H1 (cell line): Measurements from ENCODE around the gene ASTL. TPM values are rescaled to one million over a fixed set of nuclear protein-coding genes. Genes with fewer than 3 reads are reported as not detected.

ENCODE experiments used
- CEBPB ChIP-seq: IDR thresholded peaks from 2 replicates; pipeline ENCODE4 v1.6.1; 2012; ENCODE audit warnings: low read depth, low read length
- polyA plus RNA-seq, 7 experiments: library from polyadenylated mRNA; depleted of rRNA in 3 of 7; stranded (reverse) in 5 of 7; unstranded in 2 of 7; fragments of >200 nt in 5 of 7; fragments of 200-250 nt in 2 of 7; gene quantifications; 1 replicate in 5 of 7; 2 replicates in 1 of 7; 4 replicates in 1 of 7; pipeline versions ENCODE4 v1.2.1 to v1.2.3, GENCODE V29; 2011 to 2013; ENCODE audit warnings: missing spikeins in 2 of 7, mixed read lengths in 2 of 7
- total RNA-seq: library from RNA; stranded (reverse); fragmentation: NEBNext Ultra II Directional; extraction: Animal tissue kit (Norgen Biotek cat#: 25700); gene quantifications from 2 replicates; pipeline ENCODE4 v1.2.1, GENCODE V29; 2021

The ASTL gene
- total and polyA plus RNA-seq, 2 of the 8 experiments (the other 6 are each of a cell fraction or from before 2014, with no cell fraction given) = 0.60 to 1.4 TPM

- no peak for TF ChIP-seq CEBPB
- TF ChIP-seq, all 59 proteins: peak for 0
These were observed 8.7 kb upstream of the ASTL start (continued) for GRCh38 chr2:96146881-96147592.
